ENCODE measurements around the gene GGA1. TPM values are rescaled to one million over a fixed set of nuclear protein-coding genes. Genes with fewer than 3 reads are reported as not detected.
A peak's percentile ranks its signal among the peaks of the same experiment; 100 is the strongest.

Gene GGA1
- total and polyA plus RNA-seq, 3 experiments from 2014 or later, result 34.9 to 74.3 (median 69.1) TPM

- H3K4me1 Mint-ChIP-seq, result peaks cover 37 to 70% (median 41%) of the 10 kb centered on the region in 3 donors
- H3K9me3 Mint-ChIP-seq, result no peaks in the 10 kb centered on the region
- Histone ChIP-seq H3K27ac (ENCODE audit: low read depth, low read length) (peak within 1 kb of the TSS; percentile 83), H3K4me1 (ENCODE audit: insufficient read depth, low read length) (peaks cover 44% of the 10 kb centered on the region), H3K36me3 (ENCODE audit: insufficient read depth, low read length) (no peaks in the 10 kb centered on the region), H3K9me3 (ENCODE audit: low read length) (no peaks in the 10 kb centered on the region), H3K4me3 (ENCODE audit: low read length) (peak within 1 kb of the TSS; percentile 68), H3K27me3 (ENCODE audit: insufficient read depth, low read length, poor library complexity, severe bottlenecking) (no peaks in the 10 kb centered on the region)
- H3K27me3 Mint-ChIP-seq, result no peaks in the 10 kb centered on the region
- DNase-seq, result peak; percentile 51 to 78 (median 59)
- peak within 1 kb of the TSS; percentile 85 to 97 (median 89) for H3K4me3 Mint-ChIP-seq
- CTCF ChIA-PET, result interaction anchor here (0.6 to 16.7 kb wide), 10 partner anchors 8 to 67 kb away, joined by 3 to 375 read pairs (median 7); partner anchors contain the start of genes GGA1, NOL12, PDXP and SH3BP1
- POLR2A ChIA-PET, result interaction anchor here (0.7 to 4.7 kb wide), 7 partner anchors 14 to 194 kb away, joined by 3 to 59 read pairs (median 6); partner anchors contain the start of genes GGA1 and PDXP
- H3K27ac Mint-ChIP-seq, result peak within 1 kb of the TSS; percentile 93 to 100 (median 99)
- peaks cover 0 to 16% (median 4%) of the 10 kb centered on the region in 3 donors for H3K36me3 Mint-ChIP-seq
Measured at GRCh38 chr22:37674951-37675929, 66.6 kb downstream of the GGA1 start, which contains the start of gene LGALS1. TSS of gene LGALS1 (plus strand) at chr22:37675636. CDS start at chr22:37675703, 67 bp downstream.

GRCh38 chr22:37675930-37676735 lies 67.5 kb downstream of the GGA1 start:
- Mint-ChIP-seq H3K4me1 (peaks cover 38 to 68% (median 40%) of the 10 kb centered on the region in 3 donors), H3K4me3 (peak overlapping the region; percentile 85 to 97 (median 89)), H3K27me3 (no peaks in the 10 kb centered on the region), H3K27ac (peak overlapping the region; percentile 93 to 100 (median 99)), H3K36me3 (peaks cover 0 to 16% (median 4%) of the 10 kb centered on the region in 3 donors), H3K9me3 (no peaks in the 10 kb centered on the region)
- peak in 1 of 5 donors; percentile 35 for DNase-seq
- POLR2A ChIA-PET, result interaction anchor here (1.1 to 4.7 kb wide), 6 partner anchors 15 to 49 kb away, joined by 3 to 59 read pairs (median 7); partner anchors contain the start of gene PDXP
- Histone ChIP-seq H3K36me3 (ENCODE audit: insufficient read depth, low read length) (no peaks in the 10 kb centered on the region), H3K9me3 (ENCODE audit: low read length) (no peaks in the 10 kb centered on the region), H3K27ac (ENCODE audit: low read depth, low read length) (peak overlapping the region; percentile 83), H3K27me3 (ENCODE audit: insufficient read depth, low read length, poor library complexity, severe bottlenecking) (no peaks in the 10 kb centered on the region), H3K4me3 (ENCODE audit: low read length) (peak overlapping the region; percentile 68), H3K4me1 (ENCODE audit: insufficient read depth, low read length) (peaks cover 44% of the 10 kb centered on the region)
- CTCF ChIA-PET, result interaction anchor here (0.6 to 16.7 kb wide), 8 partner anchors 9 to 68 kb away, joined by 3 to 375 read pairs (median 10); partner anchors contain the start of genes GGA1, NOL12, PDXP and SH3BP1

GRCh38 chr22:37676736-37677492 lies 68.3 kb downstream of the GGA1 start:
- H3K27me3 ChIP-seq (ENCODE audit: insufficient read depth, low read length, poor library complexity, severe bottlenecking), result no peaks in the 10 kb centered on the region
- no peaks in the 10 kb centered on the region for H3K9me3 Mint-ChIP-seq
- no peaks in the 10 kb centered on the region for H3K36me3 ChIP-seq (ENCODE audit: insufficient read depth, low read length)
- peak overlapping the region; percentile 93 to 100 (median 99) for H3K27ac Mint-ChIP-seq
- peak overlapping the region; percentile 85 to 97 (median 89) for H3K4me3 Mint-ChIP-seq
- peak; percentile 88 to 96 (median 91) for DNase-seq
- CTCF ChIA-PET, result interaction anchor here (0.6 to 16.7 kb wide), 7 partner anchors 9 to 69 kb away, joined by 3 to 375 read pairs (median 30); partner anchors contain the start of genes GGA1, NOL12, PDXP and SH3BP1
- peaks cover 45% of the 10 kb centered on the region for H3K4me1 ChIP-seq (ENCODE audit: insufficient read depth, low read length)
- no peaks in the 10 kb centered on the region for H3K9me3 ChIP-seq (ENCODE audit: low read length)
- H3K27me3 Mint-ChIP-seq, result no peaks in the 10 kb centered on the region
- POLR2A ChIA-PET, result interaction anchor here (0.6 to 4.7 kb wide), 11 partner anchors 9 to 901 kb away, joined by 3 to 59 read pairs (median 5); partner anchors contain the start of genes GGA1, IFT27, NOL12 and PDXP
- H3K4me1 Mint-ChIP-seq, result peaks cover 44 to 69% (median 45%) of the 10 kb centered on the region in 3 donors
- peaks cover 0 to 16% (median 4%) of the 10 kb centered on the region in 3 donors for H3K36me3 Mint-ChIP-seq
- H3K27ac ChIP-seq (ENCODE audit: low read depth, low read length), result peak overlapping the region; percentile 83
- H3K4me3 ChIP-seq (ENCODE audit: low read length), result peak overlapping the region; percentile 68

GRCh38 chr22:37677493-37677974 lies 68.9 kb downstream of the GGA1 start:
- H3K4me1 ChIP-seq (ENCODE audit: insufficient read depth, low read length), result peaks cover 38% of the 10 kb centered on the region
- no peak for DNase-seq
- Mint-ChIP-seq H3K27me3 (no peaks in the 10 kb centered on the region), H3K4me1 (peaks cover 39 to 63% (median 39%) of the 10 kb centered on the region in 3 donors), H3K4me3 (peak overlapping the region; percentile 85 to 97 (median 89)), H3K9me3 (no peaks in the 10 kb centered on the region), H3K36me3 (peaks cover 0 to 16% (median 4%) of the 10 kb centered on the region in 3 donors), H3K27ac (peak overlapping the region; percentile 93 to 100 (median 99))
- POLR2A ChIA-PET, result interaction anchor here (0.6 to 4.7 kb wide), 11 partner anchors 8 to 901 kb away, joined by 3 to 59 read pairs (median 5); partner anchors contain the start of genes GGA1, IFT27, NOL12 and PDXP
- peak overlapping the region; percentile 68 for H3K4me3 ChIP-seq (ENCODE audit: low read length)
- no peaks in the 10 kb centered on the region for H3K9me3 ChIP-seq (ENCODE audit: low read length)
- CTCF ChIA-PET, result interaction anchor here (0.6 to 16.7 kb wide), 6 partner anchors 9 to 70 kb away, joined by 3 to 375 read pairs (median 22); partner anchors contain the start of genes GGA1, NOL12, PDXP and SH3BP1
- peak overlapping the region; percentile 83 for H3K27ac ChIP-seq (ENCODE audit: low read depth, low read length)
- no peaks in the 10 kb centered on the region for H3K36me3 ChIP-seq (ENCODE audit: insufficient read depth, low read length)
- H3K27me3 ChIP-seq (ENCODE audit: insufficient read depth, low read length, poor library complexity, severe bottlenecking), result no peaks in the 10 kb centered on the region

GRCh38 chr22:37678372-37678771 lies 69.7 kb downstream of the GGA1 start:
- H3K4me3 ChIP-seq (ENCODE audit: low read length), result no peak overlapping the region
- H3K4me1 ChIP-seq (ENCODE audit: insufficient read depth, low read length), result peaks cover 31% of the 10 kb centered on the region

GRCh38 chr22:37679670-37680069 lies 71.0 kb downstream of the GGA1 start:
- peak overlapping the region in 2 of 7 donors; percentile 41 to 68 for H3K4me3 Mint-ChIP-seq
- Histone ChIP-seq H3K27me3 (ENCODE audit: insufficient read depth, low read length, poor library complexity, severe bottlenecking) (no peaks in the 10 kb centered on the region), H3K4me3 (ENCODE audit: low read length) (no peak overlapping the region), H3K4me1 (ENCODE audit: insufficient read depth, low read length) (peaks cover 26% of the 10 kb centered on the region), H3K9me3 (ENCODE audit: low read length) (no peaks in the 10 kb centered on the region), H3K27ac (ENCODE audit: low read depth, low read length) (no peak overlapping the region), H3K36me3 (ENCODE audit: insufficient read depth, low read length) (no peaks in the 10 kb centered on the region)
- H3K4me1 Mint-ChIP-seq, result peaks cover 28 to 43% (median 31%) of the 10 kb centered on the region in 3 donors
- ChIA-PET POLR2A (interaction anchor here (1.2 kb wide), 1 partner anchor 21 kb away, joined by 3 read pairs; the partner anchor contains the start of gene PDXP), CTCF (interaction anchor here (0.7 to 16.7 kb wide), 7 partner anchors 8 to 72 kb away, joined by 3 to 375 read pairs (median 38); partner anchors contain the start of genes GGA1, PDXP and SH3BP1)
- H3K27me3 Mint-ChIP-seq, result no peaks in the 10 kb centered on the region
- no peaks in the 10 kb centered on the region for H3K9me3 Mint-ChIP-seq
- H3K36me3 Mint-ChIP-seq, result peaks cover 0 to 16% (median 4%) of the 10 kb centered on the region in 3 donors
- peak overlapping the region in 5 of 8 donors; percentile 43 to 80 (median 44) for H3K27ac Mint-ChIP-seq
- DNase-seq, result no peak

More at GRCh38 chr22:37678372-37678771, 69.7 kb downstream of the GGA1 start:
- H3K27me3 ChIP-seq (ENCODE audit: insufficient read depth, low read length, poor library complexity, severe bottlenecking), result no peaks in the 10 kb centered on the region
- no peaks in the 10 kb centered on the region for H3K9me3 ChIP-seq (ENCODE audit: low read length)
- no peak for DNase-seq
- Mint-ChIP-seq H3K27ac (peak overlapping the region in 6 of 8 donors; percentile 82 to 99 (median 96)), H3K4me1 (peaks cover 37 to 54% (median 38%) of the 10 kb centered on the region in 3 donors), H3K9me3 (no peaks in the 10 kb centered on the region), H3K36me3 (peaks cover 0 to 16% (median 4%) of the 10 kb centered on the region in 3 donors), H3K4me3 (no peak overlapping the region), H3K27me3 (no peaks in the 10 kb centered on the region)
- CTCF ChIA-PET, result interaction anchor here (5.6 to 16.7 kb wide), 4 partner anchors 16 to 70 kb away, joined by 38 to 375 read pairs (median 68); partner anchors contain the start of genes GGA1, PDXP and SH3BP1
- POLR2A ChIA-PET, result interaction anchor here (1.6 to 4.7 kb wide), 4 partner anchors 20 to 53 kb away, joined by 5 to 59 read pairs (median 8); partner anchors contain the start of gene PDXP
- H3K27ac ChIP-seq (ENCODE audit: low read depth, low read length), result no peak overlapping the region
- no peaks in the 10 kb centered on the region for H3K36me3 ChIP-seq (ENCODE audit: insufficient read depth, low read length)
